Nephron progenitor cell (in vitro differentiated cells): Measurements from ENCODE around the gene NR2F2.
A peak's percentile ranks its signal among the peaks of the same experiment; 100 is the strongest.

Experiments used
- DNase-seq: peaks from one replicate; pipeline ENCODE4 v3.0.0; 2021
- H3K27ac Mint-ChIP-seq: 2 replicates; pipeline ENCODE4 v1.8.0; 2021; ENCODE audit warnings: mild to moderate bottlenecking, moderate library complexity, mixed read lengths
- H3K27me3 Mint-ChIP-seq: 2 replicates; pipeline ENCODE4 v1.8.0; 2021; ENCODE audit warnings: mild to moderate bottlenecking, low read depth, mixed read lengths; ENCODE audit not compliant: poor library complexity
- H3K36me3 Mint-ChIP-seq: 2 replicates; pipeline ENCODE4 v1.8.0; 2021; ENCODE audit warnings: low read depth, mixed read lengths
- H3K4me1 Mint-ChIP-seq: 2 replicates; pipeline ENCODE4 v1.8.0; 2021; ENCODE audit warnings: mixed read lengths
- H3K4me3 Mint-ChIP-seq: 2 replicates; pipeline ENCODE4 v1.8.0; 2021; ENCODE audit warnings: mild to moderate bottlenecking, moderate library complexity, mixed read lengths
- H3K9me3 Mint-ChIP-seq: 2 replicates; pipeline ENCODE4 v1.8.0; 2021; ENCODE audit warnings: mild to moderate bottlenecking, moderate library complexity, mixed read lengths
- TF ChIP-seq, protein P1 (sequence below): fragments of 200-600 bp; sonication (generic); IDR thresholded peaks from 2 replicates; pipeline ENCODE4 v1.5.0; 2021; ENCODE audit warnings: antibody characterized with exemption

Gene NR2F2

DNA sequence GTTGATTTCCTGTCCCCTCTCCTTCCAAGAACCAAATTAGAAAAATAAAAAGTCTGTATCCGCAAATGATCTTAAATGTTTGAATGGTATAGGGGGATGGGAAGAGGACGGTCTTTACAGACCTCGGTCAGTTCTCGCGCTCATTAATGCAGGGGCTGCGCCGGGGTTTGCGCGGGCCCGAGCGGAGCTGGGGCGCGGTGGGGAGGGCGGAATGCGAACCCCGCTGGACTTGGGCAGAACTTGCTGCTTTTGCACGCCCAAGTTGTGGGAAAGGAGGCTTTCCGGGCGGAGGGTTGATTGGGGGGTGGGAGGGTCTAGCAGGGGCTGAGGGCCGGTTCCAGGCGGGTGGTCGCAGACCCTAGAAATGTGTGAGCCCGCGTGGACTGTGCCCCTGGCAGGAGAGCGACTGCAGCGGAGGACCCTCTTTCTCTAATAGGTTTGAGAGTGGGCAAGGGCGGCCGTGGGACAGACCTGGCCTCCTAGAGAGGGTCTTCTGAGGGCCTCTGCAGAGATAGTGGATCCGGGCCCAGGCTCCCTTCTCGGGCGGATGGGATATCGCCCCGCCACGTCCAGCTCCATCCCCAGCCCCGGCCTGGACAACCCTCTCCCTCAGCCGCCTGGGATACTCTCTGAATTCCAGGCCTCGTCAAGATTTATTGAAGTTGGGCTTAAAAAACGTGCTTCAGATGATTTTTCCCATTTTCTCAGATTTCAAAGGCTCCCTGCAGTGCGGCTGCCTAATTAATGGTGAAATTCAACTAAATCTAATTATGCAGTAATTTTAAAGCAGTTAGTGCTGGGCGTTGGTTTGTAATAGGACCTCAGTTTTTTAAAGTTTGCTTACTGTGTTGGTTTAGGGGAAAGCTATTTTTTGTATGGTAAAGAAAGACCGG is 11.3 kb downstream of the NR2F2 start:
- H3K27me3 Mint-ChIP-seq, result peaks cover 9% of the 10 kb centered on the region
- peaks cover 93% of the 10 kb centered on the region for H3K4me1 Mint-ChIP-seq
- peak; percentile 50 for DNase-seq
- peak overlapping the region; percentile 94 for H3K27ac Mint-ChIP-seq
- peaks cover 57% of the 10 kb centered on the region for H3K36me3 Mint-ChIP-seq
- TF ChIP-seq, protein P1, sequence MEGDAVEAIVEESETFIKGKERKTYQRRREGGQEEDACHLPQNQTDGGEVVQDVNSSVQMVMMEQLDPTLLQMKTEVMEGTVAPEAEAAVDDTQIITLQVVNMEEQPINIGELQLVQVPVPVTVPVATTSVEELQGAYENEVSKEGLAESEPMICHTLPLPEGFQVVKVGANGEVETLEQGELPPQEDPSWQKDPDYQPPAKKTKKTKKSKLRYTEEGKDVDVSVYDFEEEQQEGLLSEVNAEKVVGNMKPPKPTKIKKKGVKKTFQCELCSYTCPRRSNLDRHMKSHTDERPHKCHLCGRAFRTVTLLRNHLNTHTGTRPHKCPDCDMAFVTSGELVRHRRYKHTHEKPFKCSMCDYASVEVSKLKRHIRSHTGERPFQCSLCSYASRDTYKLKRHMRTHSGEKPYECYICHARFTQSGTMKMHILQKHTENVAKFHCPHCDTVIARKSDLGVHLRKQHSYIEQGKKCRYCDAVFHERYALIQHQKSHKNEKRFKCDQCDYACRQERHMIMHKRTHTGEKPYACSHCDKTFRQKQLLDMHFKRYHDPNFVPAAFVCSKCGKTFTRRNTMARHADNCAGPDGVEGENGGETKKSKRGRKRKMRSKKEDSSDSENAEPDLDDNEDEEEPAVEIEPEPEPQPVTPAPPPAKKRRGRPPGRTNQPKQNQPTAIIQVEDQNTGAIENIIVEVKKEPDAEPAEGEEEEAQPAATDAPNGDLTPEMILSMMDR, result no peak
- H3K4me3 Mint-ChIP-seq, result peak overlapping the region; percentile 97
- no peaks in the 10 kb centered on the region for H3K9me3 Mint-ChIP-seq

DNA sequence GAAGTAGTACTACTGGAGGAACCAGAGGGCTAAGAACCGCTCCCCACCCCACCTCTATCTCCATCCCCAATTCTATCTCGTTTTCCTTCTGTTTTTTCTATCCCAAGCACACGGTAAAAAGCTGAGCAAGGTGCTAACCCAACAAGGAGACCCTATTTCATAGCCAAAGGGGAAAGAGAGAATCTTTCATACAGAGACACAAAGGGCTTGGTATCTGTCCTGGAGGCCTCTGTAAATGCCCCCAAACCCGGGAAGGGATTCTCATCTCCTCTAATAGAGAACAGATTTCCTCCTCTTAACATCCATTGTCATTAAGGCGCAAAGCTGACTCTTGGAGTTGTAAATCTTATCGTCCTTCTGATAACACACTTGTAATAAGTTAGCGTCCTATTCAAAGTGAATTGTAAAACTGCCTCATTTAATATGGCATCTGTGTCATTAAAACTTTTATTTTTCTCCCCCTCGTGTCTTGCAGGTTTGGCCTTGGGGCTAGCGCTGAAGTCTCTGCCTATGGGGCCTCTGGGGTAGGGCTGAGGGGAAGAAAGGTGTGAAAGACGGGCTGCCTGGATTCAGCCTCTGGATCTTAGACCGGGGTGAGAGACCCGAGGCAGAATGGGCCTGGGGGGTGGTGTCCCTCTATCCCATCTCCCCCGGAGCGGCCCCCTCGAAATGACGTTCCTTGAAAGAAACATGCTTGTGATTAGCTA is 12.1 kb downstream of the NR2F2 start:
- Mint-ChIP-seq H3K4me3 (peak overlapping the region; percentile 97), H3K27me3 (peaks cover 9% of the 10 kb centered on the region), H3K36me3 (peaks cover 49% of the 10 kb centered on the region), H3K4me1 (peaks cover 95% of the 10 kb centered on the region), H3K27ac (peak overlapping the region; percentile 94), H3K9me3 (no peaks in the 10 kb centered on the region)
- peak; percentile 21 for DNase-seq
- TF ChIP-seq, protein P1, result no peak

DNA sequence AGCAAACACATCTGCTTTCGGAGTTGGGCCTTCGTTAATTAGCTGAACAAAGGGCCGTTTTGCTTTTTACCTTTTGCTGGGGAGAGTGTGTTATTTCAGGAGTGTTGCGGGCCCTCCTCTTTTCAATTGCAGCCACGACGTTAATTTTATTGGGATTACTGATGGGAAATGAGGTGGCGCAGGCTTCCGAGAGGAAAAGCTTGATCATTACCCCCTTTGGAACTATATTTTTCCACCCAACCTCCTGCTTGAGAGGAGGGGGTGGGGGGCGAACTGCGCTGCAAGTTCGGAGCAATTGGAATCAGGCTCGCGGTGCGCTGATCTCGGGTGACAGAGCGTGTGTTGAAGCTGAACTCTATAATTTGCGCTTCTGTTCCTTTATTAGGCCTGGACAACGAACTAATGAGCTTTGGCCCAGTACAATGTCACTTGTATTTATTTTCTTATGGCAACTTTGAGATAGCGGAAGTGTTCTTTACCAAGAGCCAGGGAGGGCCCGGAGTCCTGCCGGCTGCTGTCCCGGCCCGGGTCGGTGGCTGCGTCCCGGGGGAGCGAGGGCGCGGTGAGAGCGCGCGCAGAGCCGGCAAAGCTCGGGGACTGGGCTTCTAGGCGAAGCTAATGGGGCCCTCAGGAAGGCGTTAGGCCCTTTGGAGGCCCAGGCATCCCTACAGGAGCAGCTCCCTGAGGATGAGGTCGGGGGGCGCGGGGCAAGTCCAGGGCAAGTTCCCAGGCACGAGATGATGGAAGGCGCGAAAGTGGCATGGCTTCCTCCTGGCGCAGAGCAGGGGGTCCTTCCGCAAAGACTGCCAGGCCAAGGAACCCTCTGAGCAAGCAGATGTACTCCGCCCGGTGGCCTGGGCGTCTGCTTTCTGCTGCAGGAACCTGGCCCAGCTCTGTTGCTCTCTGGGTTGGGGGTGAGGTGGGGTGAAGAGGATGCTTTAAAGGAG is 12.9 kb downstream of the NR2F2 start:
- peak; percentile 52 for DNase-seq
- Mint-ChIP-seq H3K4me3 (peak overlapping the region; percentile 97), H3K27me3 (peaks cover 15% of the 10 kb centered on the region), H3K27ac (peak overlapping the region; percentile 94), H3K9me3 (no peaks in the 10 kb centered on the region), H3K36me3 (peaks cover 46% of the 10 kb centered on the region), H3K4me1 (peaks cover 95% of the 10 kb centered on the region)
- TF ChIP-seq, protein P1, result no peak

DNA sequence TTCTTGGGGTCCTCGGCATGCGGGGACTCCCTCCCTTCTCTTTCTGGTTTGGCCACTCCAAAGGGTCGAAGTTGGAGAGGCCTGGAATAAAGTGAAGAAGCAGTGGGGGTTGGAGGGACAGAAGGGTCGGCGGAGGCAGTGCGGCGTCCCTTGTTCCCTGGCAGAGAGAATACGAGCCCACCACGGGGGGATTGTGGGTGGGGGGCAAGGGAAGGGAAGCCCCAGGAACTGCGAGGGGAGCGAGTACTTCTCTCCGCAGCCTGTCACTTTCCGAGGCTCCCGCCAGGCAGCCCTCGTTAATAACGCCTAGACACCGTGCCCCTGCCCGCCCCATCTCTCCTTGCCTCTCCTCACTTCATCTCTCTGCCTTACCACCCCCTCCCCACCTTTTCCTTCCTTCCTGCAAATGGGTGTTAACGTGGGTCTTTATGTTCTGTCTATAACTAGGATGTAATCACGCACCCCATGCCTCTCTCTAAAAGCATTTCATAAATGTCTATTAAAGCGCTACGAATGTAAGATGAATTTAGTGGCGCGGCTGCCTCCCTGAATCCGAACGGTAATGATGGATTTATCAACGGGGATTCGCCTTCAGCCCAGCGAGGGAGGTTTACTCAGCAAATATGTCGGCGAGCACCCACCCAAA is 13.7 kb downstream of the NR2F2 start:
- H3K36me3 Mint-ChIP-seq, result peaks cover 44% of the 10 kb centered on the region

More for the DNA sequence above, 13.7 kb downstream of the NR2F2 start:
- Mint-ChIP-seq H3K9me3 (no peaks in the 10 kb centered on the region), H3K4me3 (peak overlapping the region; percentile 97), H3K4me1 (peaks cover 96% of the 10 kb centered on the region), H3K27me3 (peaks cover 20% of the 10 kb centered on the region), H3K27ac (peak overlapping the region; percentile 94)
- DNase-seq, result peak; percentile 26
- TF ChIP-seq, protein P1, result no peak
